SK-N-MC (cell line): ENCODE results near the gene TDRD1.

Experiments
- EZH2 ChIP-seq: fragments of 200-600 bp; sonication (generic); IDR thresholded peaks from one replicate; pipeline ENCODE4 v1.6.1; 2017; ENCODE audit warnings: antibody characterized with exemption
- POLR2AphosphoS5 ChIP-seq: IDR thresholded peaks from 2 replicates; pipeline ENCODE4 v1.6.1; 2012; ENCODE audit warnings: mild to moderate bottlenecking, low read depth, low read length, borderline replicate concordance

DNA sequence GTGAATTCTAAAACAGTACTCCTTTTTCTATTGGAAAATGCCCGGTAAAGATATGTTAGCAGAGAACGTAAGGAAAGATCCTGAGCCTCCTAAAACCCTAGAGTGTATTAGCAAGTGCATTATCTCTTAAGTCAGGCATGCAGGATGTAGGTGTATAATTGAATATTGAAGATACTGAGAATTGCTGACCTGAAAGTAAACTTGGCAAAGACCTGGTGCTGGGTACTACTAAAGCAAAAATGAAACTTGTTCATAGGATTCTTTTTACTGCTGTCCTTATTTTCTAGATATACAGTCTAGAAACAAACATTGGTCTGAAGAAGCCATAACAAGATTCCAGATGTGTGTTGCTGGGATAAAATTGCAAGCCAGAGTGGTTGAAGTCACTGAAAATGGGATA, 41.1 kb downstream of the TDRD1 start:
- TF ChIP-seq EZH2 (no peak), POLR2AphosphoS5 (no peak)
